Breast epithelium (tissue), 4 donors: ENCODE measurements around the gene IER3IP1. TPM values are rescaled to one million over a fixed set of nuclear protein-coding genes. Genes with fewer than 3 reads are reported as not detected.
"Not testable (repeated sequence)": the region's sequence is repeated elsewhere in the genome, so short reads cannot be mapped to it uniquely, and the experiment has no call there.

Experiments
- DNase-seq, 2 donors: peaks; one replicate each; pipeline ENCODE4 v3.0.0-alpha.2; 2019; ENCODE audit warnings: low spot score in 2 of 2
- H3K27ac ChIP-seq, 2 donors: fragments of 200-600 bp; sonication (generic) in 1 of 2; one replicate each; pipeline ENCODE4 v1.5.1; 2016 to 2019; ENCODE audit warnings: mild to moderate bottlenecking in 1 of 2
- H3K27me3 ChIP-seq, 2 donors: fragments of 200-600 bp; sonication (generic) in 1 of 2; one replicate each; pipeline versions ENCODE4 v1.5.1 to v1.6.0; 2017 to 2019; ENCODE audit warnings: control low read depth in 1 of 2, mild to moderate bottlenecking in 1 of 2
- H3K36me3 ChIP-seq: fragments of 200-600 bp; one replicate; pipeline ENCODE4 v1.5.1; 2019
- H3K4me1 ChIP-seq, 2 donors: fragments of 200-600 bp; sonication (generic); one replicate each; pipeline ENCODE4 v1.5.1; 2016 to 2019; ENCODE audit warnings: control low read depth in 1 of 2
- H3K4me3 ChIP-seq, 3 donors: fragments of 200-600 bp; sonication (generic); 1 replicate in 2 of 3; 2 replicates in 1 of 3; pipeline ENCODE4 v1.5.1; 2016 to 2019; ENCODE audit warnings: mild to moderate bottlenecking in 3 of 3, moderate library complexity in 2 of 3
- H3K9me3 ChIP-seq, 2 donors: fragments of 200-600 bp; sonication (generic) in 1 of 2; one replicate each; pipeline ENCODE4 v1.5.1; 2016 to 2019; ENCODE audit warnings: control low read depth in 1 of 2
- CTCF ChIP-seq, 3 donors: fragments of 450-650 bp; IDR thresholded peaks; one replicate each; pipeline ENCODE4 v1.5.1; 2016 to 2017; ENCODE audit warnings: antibody characterized with exemption in 3 of 3, mild to moderate bottlenecking in 3 of 3, moderate library complexity in 3 of 3
- POLR2A ChIP-seq: fragments of 450-650 bp; IDR thresholded peaks from one replicate; pipeline ENCODE4 v1.6.1; 2016; ENCODE audit warnings: antibody characterized with exemption, mild to moderate bottlenecking, moderate library complexity
- POLR2AphosphoS5 ChIP-seq, 3 donors: sonication (generic); formaldehyde crosslinking; IDR thresholded peaks; one replicate each; pipeline ENCODE4 v1.6.1; 2017; ENCODE audit warnings: antibody characterized with exemption in 3 of 3
- intact Hi-C: fragments of 100-400 bp; cut with DNase I; formaldehyde crosslinking; loops from one replicate; pipeline ENCODE4 v1.15.1; 2023; ENCODE audit warnings: low total_unique reads
- total RNA-seq, 3 donors: library from RNA; depleted of rRNA; stranded (reverse); fragments of >200 nt; gene quantifications; one replicate each; pipeline ENCODE4 v1.1.0, GENCODE V29; 2016

The IER3IP1 gene
- total RNA-seq, 3 donors from 2014 or later: 10.4 to 15.1 (median 13.8) TPM

- Histone ChIP-seq H3K9me3 (peaks cover 5 to 15% of the 10 kb centered on the region in 2 donors), H3K36me3 (no peaks in the 10 kb centered on the region), H3K27ac (no peak overlapping the region), H3K4me1 (no peaks in the 10 kb centered on the region), H3K4me3 (no peak overlapping the region), H3K27me3 (no peaks in the 10 kb centered on the region)
- DNase-seq: no peak
- TF ChIP-seq CTCF (IDR thresholded peaks at IDR 0.05) (no peak), POLR2AphosphoS5 (IDR thresholded peaks at IDR 0.05) (no peak), POLR2A (no peak)
- intact Hi-C loops: loop anchor here (5.0 to 10.0 kb wide), 2 partner anchors 70 to 708 kb away; no protein-coding TSS in a partner anchor
Observed at GRCh38 chr18:47184419-47185050, 8.4 kb upstream of the IER3IP1 start.

- peaks cover 5 to 15% of the 10 kb centered on the region in 2 donors for H3K9me3 ChIP-seq
- not testable (repeated sequence) for H3K36me3 ChIP-seq, H3K27me3 ChIP-seq, DNase-seq, H3K4me1 ChIP-seq, H3K27ac ChIP-seq, H3K4me3 ChIP-seq
- intact Hi-C loops: loop anchor here (10.0 kb wide), 1 partner anchor 67 kb away; no protein-coding TSS in a partner anchor
Observed at GRCh38 chr18:47182156-47182555, 6.0 kb upstream of the IER3IP1 start.

- TF ChIP-seq POLR2AphosphoS5 (IDR thresholded peaks at IDR 0.05) (no peak), CTCF (IDR thresholded peaks at IDR 0.05) (no peak), POLR2A (no peak)
- no peaks in the 10 kb centered on the region for H3K27me3 ChIP-seq
- no peak overlapping the region for H3K27ac ChIP-seq
- intact Hi-C loops: loop anchor here (10.0 kb wide), 1 partner anchor 66 kb away; no protein-coding TSS in a partner anchor
- peaks cover 5 to 15% of the 10 kb centered on the region in 2 donors for H3K9me3 ChIP-seq
- no peak overlapping the region for H3K4me3 ChIP-seq
- no peaks in the 10 kb centered on the region for H3K4me1 ChIP-seq
- H3K36me3 ChIP-seq: no peaks in the 10 kb centered on the region
- no peak for DNase-seq
Observed at GRCh38 chr18:47180765-47181164, 4.6 kb upstream of the IER3IP1 start.

- no peak overlapping the region for H3K4me3 ChIP-seq
- H3K27me3 ChIP-seq: no peaks in the 10 kb centered on the region
- peaks cover 0 to 5% of the 10 kb centered on the region in 2 donors for H3K4me1 ChIP-seq
- intact Hi-C loops: no loop called here
- no peaks in the 10 kb centered on the region for H3K36me3 ChIP-seq
- DNase-seq: no peak
- no peak overlapping the region for H3K27ac ChIP-seq
- peaks cover 0 to 5% of the 10 kb centered on the region in 2 donors for H3K9me3 ChIP-seq
- TF ChIP-seq POLR2AphosphoS5 (IDR thresholded peaks at IDR 0.05): no peak
- TF ChIP-seq CTCF (IDR thresholded peaks at IDR 0.05): no peak
- TF ChIP-seq POLR2A: no peak
Observed at GRCh38 chr18:47179520-47179919, 3.4 kb upstream of the IER3IP1 start.

GRCh38 chr18:47175283-47175897 lies 774 bp downstream of the IER3IP1 start:
- intact Hi-C loops: no loop called here
- no peaks in the 10 kb centered on the region for H3K36me3 ChIP-seq
- H3K4me3 ChIP-seq: peak overlapping the region; percentile 74 to 100 (median 90)
- no peak for TF ChIP-seq POLR2AphosphoS5 (IDR thresholded peaks at IDR 0.05)
- no peak for TF ChIP-seq CTCF (IDR thresholded peaks at IDR 0.05)
- TF ChIP-seq POLR2A: no peak
- no peak for DNase-seq
- H3K9me3 ChIP-seq: no peaks in the 10 kb centered on the region
- no peaks in the 10 kb centered on the region for H3K27me3 ChIP-seq
- peak overlapping the region; percentile 80 to 84 for H3K27ac ChIP-seq
- peaks cover 0 to 7% of the 10 kb centered on the region in 2 donors for H3K4me1 ChIP-seq
